H9 (cell line): ENCODE measurements around the gene FRY. TPM values are rescaled to one million over a fixed set of nuclear protein-coding genes. Genes with fewer than 3 reads are reported as not detected.

ENCODE experiments used
- DNase-seq: peaks from one replicate; pipeline ENCODE4 v3.0.0-alpha.2; 2017
- H2AFZ ChIP-seq: one replicate; pipeline ENCODE4 v1.6.1; 2013; ENCODE audit warnings: mild to moderate bottlenecking, low read length, control low read depth, moderate library complexity
- H2AK5ac ChIP-seq: 2 replicates; pipeline ENCODE4 v1.6.1; 2013; ENCODE audit warnings: low read length, control low read depth, mixed read lengths; ENCODE audit not compliant: insufficient read length
- H2BK120ac ChIP-seq: one replicate; pipeline ENCODE4 v1.6.1; 2013; ENCODE audit warnings: low read depth, mild to moderate bottlenecking, low read length, control low read depth, inconsistent platforms; ENCODE audit not compliant: poor library complexity, severe bottlenecking
- H2BK12ac ChIP-seq: 2 replicates; pipeline ENCODE4 v1.6.1; 2013; ENCODE audit warnings: low read length, control low read depth, mixed read lengths, low read depth; ENCODE audit not compliant: insufficient read length
- H2BK15ac ChIP-seq: 2 replicates; pipeline ENCODE4 v1.6.1; 2013; ENCODE audit warnings: low read depth, low read length, control low read depth
- H2BK20ac ChIP-seq: one replicate; pipeline ENCODE4 v1.6.1; 2013; ENCODE audit warnings: low read depth, mild to moderate bottlenecking, low read length, control low read depth, inconsistent platforms; ENCODE audit not compliant: poor library complexity, severe bottlenecking
- H2BK5ac ChIP-seq: 2 replicates; pipeline ENCODE4 v1.6.1; 2013; ENCODE audit warnings: low read length, control low read depth, mixed read lengths; ENCODE audit not compliant: insufficient read length
- H3K14ac ChIP-seq: 2 replicates; pipeline ENCODE4 v1.6.1; 2013; ENCODE audit warnings: low read length, control low read depth; ENCODE audit not compliant: insufficient read depth
- H3K18ac ChIP-seq: 2 replicates; pipeline ENCODE4 v1.6.1; 2013; ENCODE audit warnings: low read depth, mild to moderate bottlenecking, mixed read lengths, low read length, control low read depth; ENCODE audit not compliant: insufficient read length
- H3K23ac ChIP-seq: 2 replicates; pipeline ENCODE4 v1.6.1; 2013; ENCODE audit warnings: low read length, control low read depth, mixed read lengths, low read depth; ENCODE audit not compliant: insufficient read length
- H3K23me2 ChIP-seq: 2 replicates; pipeline ENCODE4 v1.6.1; 2013; ENCODE audit warnings: low read depth, mild to moderate bottlenecking, mixed read lengths, low read length, control low read depth; ENCODE audit not compliant: insufficient read length, poor library complexity, severe bottlenecking
- H3K27ac ChIP-seq: 2 replicates; pipeline ENCODE4 v1.5.1; 2013; ENCODE audit warnings: low read length, control low read depth, mixed read lengths, low read depth; ENCODE audit not compliant: insufficient read length
- H3K27me3 ChIP-seq: 2 replicates; pipeline ENCODE4 v1.6.1; 2013; ENCODE audit warnings: low read length, control low read depth, inconsistent platforms; ENCODE audit not compliant: insufficient read depth
- H3K4ac ChIP-seq: 2 replicates; pipeline ENCODE4 v1.6.1; 2013; ENCODE audit warnings: low read depth, mild to moderate bottlenecking, control low read depth, inconsistent platforms, low read length, moderate library complexity
- H3K4me1 ChIP-seq: 2 replicates; pipeline ENCODE4 v1.6.1; 2013; ENCODE audit warnings: low read length, control low read depth, inconsistent platforms; ENCODE audit not compliant: insufficient read depth
- H3K4me2 ChIP-seq: 2 replicates; pipeline ENCODE4 v1.6.1; 2013; ENCODE audit warnings: low read length, control low read depth, mixed read lengths; ENCODE audit not compliant: insufficient read length, insufficient read depth
- H3K56ac ChIP-seq: 2 replicates; pipeline ENCODE4 v1.6.1; 2013; ENCODE audit warnings: low read depth, mild to moderate bottlenecking, mixed read lengths, low read length, control low read depth; ENCODE audit not compliant: insufficient read length
- H3K79me1 ChIP-seq: 2 replicates; pipeline ENCODE4 v1.6.1; 2013; ENCODE audit warnings: low read depth, mild to moderate bottlenecking, moderate library complexity, low read length, control low read depth, inconsistent platforms; ENCODE audit not compliant: insufficient read depth, poor library complexity, severe bottlenecking
- H3K79me2 ChIP-seq: 2 replicates; pipeline ENCODE4 v1.6.1; 2013; ENCODE audit warnings: low read length, control low read depth, inconsistent platforms; ENCODE audit not compliant: insufficient read depth
- H3K9ac ChIP-seq: 2 replicates; pipeline ENCODE4 v1.6.1; 2013; ENCODE audit warnings: low read length, control low read depth, mixed read lengths; ENCODE audit not compliant: insufficient read length; ENCODE audit errors: extremely low read depth
- H3K9me3 ChIP-seq: one replicate; pipeline ENCODE4 v1.6.1; 2013; ENCODE audit warnings: low read depth, low read length, inconsistent platforms; ENCODE audit not compliant: control insufficient read depth
- H3T11ph ChIP-seq: one replicate; pipeline ENCODE4 v1.6.1; 2013; ENCODE audit warnings: mild to moderate bottlenecking, low read length, control low read depth, inconsistent platforms
- H4K20me1 ChIP-seq: one replicate; pipeline ENCODE4 v1.6.1; 2013; ENCODE audit not compliant: control insufficient read depth, insufficient read length, insufficient read depth
- H4K5ac ChIP-seq: 2 replicates; pipeline ENCODE4 v1.6.1; 2013; ENCODE audit warnings: low read depth, mild to moderate bottlenecking, mixed read lengths, low read length, control low read depth; ENCODE audit not compliant: insufficient read length
- H4K8ac ChIP-seq: replicated peaks from 2 replicates; pipeline ENCODE4 v1.6.1; 2013; ENCODE audit warnings: low read length, control low read depth, mixed read lengths, low read depth; ENCODE audit not compliant: insufficient read length
- H4K91ac ChIP-seq: 2 replicates; pipeline ENCODE4 v1.6.1; 2013; ENCODE audit warnings: low read depth, mild to moderate bottlenecking, moderate library complexity, mixed read lengths, low read length, control low read depth; ENCODE audit not compliant: insufficient read length
- H3K27ac Mint-ChIP-seq, 3 experiments: 2 replicates in 2 of 3; 3 replicates in 1 of 3; pipeline ENCODE4 v1.8.0; 2020 to 2021; ENCODE audit warnings: mixed read lengths in 3 of 3, mild to moderate bottlenecking in 1 of 3, moderate library complexity in 1 of 3
- H3K27me3 Mint-ChIP-seq: 2 replicates; pipeline ENCODE4 v1.8.0; 2021; ENCODE audit warnings: low read depth, mild to moderate bottlenecking, moderate library complexity, mixed read lengths
- H3K36me3 Mint-ChIP-seq, 3 experiments: 2 replicates in 2 of 3; 3 replicates in 1 of 3; pipeline ENCODE4 v1.8.0; 2020 to 2021; ENCODE audit warnings: low read depth in 3 of 3, mixed read lengths in 3 of 3; ENCODE audit not compliant: insufficient read depth in 1 of 3
- H3K4me1 Mint-ChIP-seq, 2 experiments: 2 replicates each; pipeline ENCODE4 v1.8.0; 2020; ENCODE audit warnings: mixed read lengths in 2 of 2
- H3K4me3 Mint-ChIP-seq, 2 experiments: 2 replicates in 1 of 2; 3 replicates in 1 of 2; pipeline ENCODE4 v1.8.0; 2020 to 2021; ENCODE audit warnings: mild to moderate bottlenecking in 2 of 2, mixed read lengths in 2 of 2, moderate library complexity in 1 of 2
- H3K9me3 Mint-ChIP-seq, 2 experiments: 2 replicates in 1 of 2; 3 replicates in 1 of 2; pipeline ENCODE4 v1.8.0; 2020; ENCODE audit warnings: mild to moderate bottlenecking in 2 of 2, mixed read lengths in 2 of 2, moderate library complexity in 1 of 2
- WGBS: extraction: QIAGEN DNeasy Blood & Tissue Kit; methylation state at CpG from one replicate; pipeline ENCODE4 v1.1.7; 2013; ENCODE audit warnings: missing lambda C conversion rate, low lambda C conversion rate, mixed read lengths; ENCODE audit not compliant: insufficient read length; ENCODE audit errors: extremely low coverage; 5-methylcytosine and 5-hydroxymethylcytosine counted together
- total RNA-seq: library from RNA; stranded (reverse); gene quantifications from 2 replicates; pipeline ENCODE4 v1.2.1, GENCODE V29; 2021
- TF ChIP-seq, protein P1 (sequence below): fragments of 200-600 bp; sonication (generic); conservative IDR thresholded peaks from 3 replicates; pipeline ENCODE4 v1.8.0; 2021; ENCODE audit warnings: antibody characterized with exemption, mild to moderate bottlenecking

Gene FRY
- total RNA-seq, 1 experiment from 2014 or later, result 5.2 TPM

DNA sequence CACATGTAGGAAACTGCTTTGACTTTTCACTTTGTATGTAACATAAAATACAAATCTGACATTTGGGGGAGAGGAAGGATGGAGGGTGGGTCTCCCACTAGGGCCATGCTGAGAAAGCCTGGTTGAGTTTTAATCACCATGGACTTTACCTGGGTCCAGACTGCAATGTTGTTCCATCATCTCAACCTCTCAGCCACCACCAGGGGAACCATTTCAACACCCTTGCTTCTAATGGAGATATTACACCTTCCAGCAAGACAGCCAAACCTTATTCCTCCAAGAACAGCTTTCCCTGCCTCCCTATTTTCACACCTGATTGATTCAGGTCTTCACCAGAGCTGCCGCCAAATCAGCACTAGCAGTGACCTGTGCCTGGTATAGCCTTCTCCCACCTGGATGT, 227.5 kb downstream of the FRY start:
- no peak for DNase-seq
- no peak overlapping the region for H3K23ac ChIP-seq
- TF ChIP-seq, protein P1, sequence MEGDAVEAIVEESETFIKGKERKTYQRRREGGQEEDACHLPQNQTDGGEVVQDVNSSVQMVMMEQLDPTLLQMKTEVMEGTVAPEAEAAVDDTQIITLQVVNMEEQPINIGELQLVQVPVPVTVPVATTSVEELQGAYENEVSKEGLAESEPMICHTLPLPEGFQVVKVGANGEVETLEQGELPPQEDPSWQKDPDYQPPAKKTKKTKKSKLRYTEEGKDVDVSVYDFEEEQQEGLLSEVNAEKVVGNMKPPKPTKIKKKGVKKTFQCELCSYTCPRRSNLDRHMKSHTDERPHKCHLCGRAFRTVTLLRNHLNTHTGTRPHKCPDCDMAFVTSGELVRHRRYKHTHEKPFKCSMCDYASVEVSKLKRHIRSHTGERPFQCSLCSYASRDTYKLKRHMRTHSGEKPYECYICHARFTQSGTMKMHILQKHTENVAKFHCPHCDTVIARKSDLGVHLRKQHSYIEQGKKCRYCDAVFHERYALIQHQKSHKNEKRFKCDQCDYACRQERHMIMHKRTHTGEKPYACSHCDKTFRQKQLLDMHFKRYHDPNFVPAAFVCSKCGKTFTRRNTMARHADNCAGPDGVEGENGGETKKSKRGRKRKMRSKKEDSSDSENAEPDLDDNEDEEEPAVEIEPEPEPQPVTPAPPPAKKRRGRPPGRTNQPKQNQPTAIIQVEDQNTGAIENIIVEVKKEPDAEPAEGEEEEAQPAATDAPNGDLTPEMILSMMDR, result peak; percentile 53
- no peak overlapping the region for H3K27ac ChIP-seq
- H2BK20ac ChIP-seq, result no peak overlapping the region
- Mint-ChIP-seq H3K27me3 (no peaks in the 10 kb centered on the region), H3K36me3 (no peaks in the 10 kb centered on the region), H3K27ac (no peak overlapping the region), H3K4me3 (no peak overlapping the region), H3K9me3 (no peaks in the 10 kb centered on the region), H3K4me1 (no peaks in the 10 kb centered on the region)
- no peak overlapping the region for H3K56ac ChIP-seq
- no peak overlapping the region for H3K14ac ChIP-seq
- WGBS, result no CpG with 5 or more reads among the region's 1 CpG
- no peak overlapping the region for H2BK120ac ChIP-seq
- no peaks in the 10 kb centered on the region for H3K79me1 ChIP-seq
- no peak overlapping the region for H3K18ac ChIP-seq
- no peak overlapping the region for H4K5ac ChIP-seq
- no peak overlapping the region for H4K8ac ChIP-seq
- no peak overlapping the region for H3K4me2 ChIP-seq
- no peaks in the 10 kb centered on the region for H3K23me2 ChIP-seq
- no peak overlapping the region for H2AK5ac ChIP-seq
- H3K4ac ChIP-seq, result no peak overlapping the region
- H3T11ph ChIP-seq, result no peak overlapping the region
- no peak overlapping the region for H2AFZ ChIP-seq
- H3K27me3 ChIP-seq, result no peaks in the 10 kb centered on the region
- no peaks in the 10 kb centered on the region for H4K20me1 ChIP-seq
- H4K91ac ChIP-seq, result no peak overlapping the region
- H3K9me3 ChIP-seq, result no peaks in the 10 kb centered on the region
- no peaks in the 10 kb centered on the region for H3K79me2 ChIP-seq
- no peaks in the 10 kb centered on the region for H3K4me1 ChIP-seq
- H2BK5ac ChIP-seq, result no peak overlapping the region
- H2BK12ac ChIP-seq, result no peak overlapping the region
- no peak overlapping the region for H2BK15ac ChIP-seq
- H3K9ac ChIP-seq, result no peak overlapping the region
